H1 (cell line): ENCODE results near the gene VRK3. TPM values are rescaled to one million over a fixed set of nuclear protein-coding genes. Genes with fewer than 3 reads are reported as not detected.

ENCODE experiments used
- KDM5A ChIP-seq: fragments of 200-600 bp; IDR thresholded peaks from 2 replicates; pipeline ENCODE4 v1.7.1; 2012; ENCODE audit warnings: mild to moderate bottlenecking, low read length, inconsistent platforms, mixed read lengths
- POU5F1 ChIP-seq: IDR thresholded peaks from 2 replicates; pipeline ENCODE4 v1.6.1; 2011; ENCODE audit warnings: low read depth, mild to moderate bottlenecking, low read length, moderate library complexity
- polyA plus RNA-seq, 7 experiments: library from polyadenylated mRNA; depleted of rRNA in 3 of 7; stranded (reverse) in 5 of 7; unstranded in 2 of 7; fragments of >200 nt in 5 of 7; fragments of 200-250 nt in 2 of 7; gene quantifications; 1 replicate in 5 of 7; 2 replicates in 1 of 7; 4 replicates in 1 of 7; pipeline versions ENCODE4 v1.2.1 to v1.2.3, GENCODE V29; 2011 to 2013; ENCODE audit warnings: missing spikeins in 2 of 7, mixed read lengths in 2 of 7
- total RNA-seq: library from RNA; stranded (reverse); fragmentation: NEBNext Ultra II Directional; extraction: Animal tissue kit (Norgen Biotek cat#: 25700); gene quantifications from 2 replicates; pipeline ENCODE4 v1.2.1, GENCODE V29; 2021

The VRK3 gene
- total and polyA plus RNA-seq, 2 of the 8 experiments (the other 6 are each of a cell fraction or from before 2014, with no cell fraction given), result 21.3 to 36.1 TPM

- TF ChIP-seq KDM5A (no peak), POU5F1 (no peak)
- TF ChIP-seq, all 59 proteins: peak for 0
Measured at GRCh38 chr19:49957262-49957915, 67.8 kb downstream of the VRK3 start (continued).
